ENCODE measurements around the gene CHCHD4. TPM values are rescaled to one million over a fixed set of nuclear protein-coding genes. Genes with fewer than 3 reads are reported as not detected.

CHCHD4 gene
- total RNA-seq, 6 experiments from 2014 or later: 6.2 to 13.5 (median 8.4) TPM

GRCh38 chr3:14132689-14133088 is 8.0 kb upstream of the CHCHD4 start:
- peaks cover 0 to 64% (median 11%) of the 10 kb centered on the region in 4 donors for H3K36me3 ChIP-seq
- no peak overlapping the region for H3K4me3 ChIP-seq
- WGBS (ENCODE audit: insufficient coverage, low coverage, low lambda C conversion rate, missing lambda C conversion rate): 86% methylated on average over 1 of the region's 6 CpGs
- H3K27ac ChIP-seq: no peak overlapping the region
- ATAC-seq (no peak), DNase-seq (no peak)
- TF ChIP-seq POLR2A (IDR thresholded peaks at IDR 0.05): no peak
- no peak for TF ChIP-seq CTCF (IDR thresholded peaks at IDR 0.05)
- intact Hi-C loops (cut with DNase I): no loop called here
- no peaks in the 10 kb centered on the region for H3K9me3 ChIP-seq
- no peaks in the 10 kb centered on the region for H3K27me3 ChIP-seq
- peaks cover 0 to 13% (median 5%) of the 10 kb centered on the region in 4 donors for H3K4me1 ChIP-seq

DNA sequence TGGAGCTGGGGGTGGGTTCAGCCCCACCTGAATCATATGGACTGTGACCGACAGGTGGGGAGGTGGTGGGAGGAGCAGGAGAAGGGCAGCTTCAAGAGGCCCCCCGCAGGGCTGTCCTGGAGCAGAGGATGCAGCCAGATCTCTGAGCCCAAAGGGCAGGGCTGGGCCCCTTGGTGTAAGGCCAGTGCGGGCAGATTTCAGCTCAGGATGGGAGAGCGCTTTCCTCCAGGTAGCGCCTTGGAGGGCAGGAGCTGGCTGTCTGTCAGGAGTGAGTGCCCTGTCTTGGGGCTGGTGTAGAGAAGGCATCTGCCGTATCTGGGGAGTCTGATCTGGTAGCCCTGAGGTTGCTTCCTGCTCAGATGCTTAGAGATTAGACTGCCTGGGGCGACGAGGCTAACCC is 7.5 kb upstream of the CHCHD4 start:
- no peak overlapping the region for H3K4me3 ChIP-seq
- no peak for ATAC-seq
- intact Hi-C loops (cut with DNase I): no loop called here
- DNase-seq: no peak
- WGBS (ENCODE audit: insufficient coverage, low coverage, low lambda C conversion rate, missing lambda C conversion rate): no CpG with 5 or more reads among the region's 8 CpGs
- H3K4me1 ChIP-seq: peaks cover 0 to 7% (median 3%) of the 10 kb centered on the region in 4 donors
- H3K9me3 ChIP-seq: no peaks in the 10 kb centered on the region
- H3K27ac ChIP-seq: no peak overlapping the region
- H3K36me3 ChIP-seq: peaks cover 0 to 64% (median 11%) of the 10 kb centered on the region in 4 donors
- no peak for TF ChIP-seq POLR2A (IDR thresholded peaks at IDR 0.05)
- TF ChIP-seq CTCF (IDR thresholded peaks at IDR 0.05): no peak
- no peaks in the 10 kb centered on the region for H3K27me3 ChIP-seq

GRCh38 chr3:14131134-14131533 is 6.5 kb upstream of the CHCHD4 start:
- Histone ChIP-seq H3K9me3 (no peaks in the 10 kb centered on the region), H3K27ac (no peak overlapping the region), H3K27me3 (no peaks in the 10 kb centered on the region), H3K4me1 (peaks cover 0 to 8% (median 3%) of the 10 kb centered on the region in 4 donors), H3K4me3 (no peak overlapping the region), H3K36me3 (peaks cover 0 to 62% (median 11%) of the 10 kb centered on the region in 4 donors)
- TF ChIP-seq CTCF (IDR thresholded peaks at IDR 0.05) (no peak), POLR2A (IDR thresholded peaks at IDR 0.05) (no peak)
- ATAC-seq (peak; percentile 33 to 62 (median 46)), DNase-seq (no peak)
- intact Hi-C loops (cut with DNase I): no loop called here
- WGBS (ENCODE audit: insufficient coverage, low coverage, low lambda C conversion rate, missing lambda C conversion rate): 67% methylated on average over 2 of the region's 5 CpGs

DNA sequence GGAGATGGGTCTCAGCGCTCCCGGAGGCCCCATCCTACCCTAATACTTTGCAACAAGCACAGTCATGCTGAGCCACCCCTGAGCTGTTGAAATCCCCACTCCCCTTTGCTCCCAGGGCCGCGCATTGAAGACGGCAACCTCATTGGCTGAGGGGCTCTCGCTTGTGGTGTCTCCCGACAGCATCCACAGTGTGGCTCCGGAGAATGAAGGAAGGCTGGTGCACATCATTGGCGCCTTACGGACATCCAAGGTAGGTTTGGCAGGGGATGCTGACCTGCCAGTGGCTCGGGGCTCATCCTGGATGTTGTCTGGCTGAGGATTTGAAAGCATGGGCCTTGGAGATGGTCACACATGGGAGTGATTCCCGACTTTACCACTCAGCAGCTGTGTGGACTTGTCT is 6.0 kb upstream of the CHCHD4 start:
- no CpG with 5 or more reads among the region's 12 CpGs for WGBS (ENCODE audit: insufficient coverage, low coverage, low lambda C conversion rate, missing lambda C conversion rate)
- Histone ChIP-seq H3K27me3 (no peaks in the 10 kb centered on the region), H3K4me3 (no peak overlapping the region), H3K9me3 (no peaks in the 10 kb centered on the region), H3K27ac (no peak overlapping the region), H3K36me3 (peaks cover 0 to 57% (median 11%) of the 10 kb centered on the region in 4 donors), H3K4me1 (peaks cover 0 to 13% (median 5%) of the 10 kb centered on the region in 4 donors)
- ATAC-seq (no peak), DNase-seq (peak in 1 of 3 donors; percentile 30)
- no peak for TF ChIP-seq CTCF (IDR thresholded peaks at IDR 0.05)
- TF ChIP-seq POLR2A (IDR thresholded peaks at IDR 0.05): no peak
- intact Hi-C loops (cut with DNase I): no loop called here

GRCh38 chr3:14130230-14130629 is 5.6 kb upstream of the CHCHD4 start:
- Histone ChIP-seq H3K27ac (no peak overlapping the region), H3K27me3 (no peaks in the 10 kb centered on the region), H3K4me3 (no peak overlapping the region), H3K9me3 (no peaks in the 10 kb centered on the region), H3K36me3 (peaks cover 0 to 53% (median 11%) of the 10 kb centered on the region in 4 donors), H3K4me1 (peaks cover 0 to 15% (median 6%) of the 10 kb centered on the region in 4 donors)
- DNase-seq: peak in 1 of 3 donors; percentile 23
- ATAC-seq: no peak
- 83% methylated on average over 4 of the region's 4 CpGs for WGBS (ENCODE audit: insufficient coverage, low coverage, low lambda C conversion rate, missing lambda C conversion rate)
- no peak for TF ChIP-seq CTCF (IDR thresholded peaks at IDR 0.05)
- TF ChIP-seq POLR2A (IDR thresholded peaks at IDR 0.05): no peak
- intact Hi-C loops (cut with DNase I): no loop called here

Data from right lobe of liver (tissue), 6 donors.